GM19395 (cell line): ENCODE measurements around the gene ADAT2.

Source experiments
- ATAC-seq: cut with Tn5 transposase; IDR thresholded peaks from one replicate; pipeline ENCODE4 v1.9.1; 2021; ENCODE audit warnings: mild to moderate bottlenecking, moderate library complexity; ENCODE audit not compliant: unreplicated experiment

Gene ADAT2

GRCh38 chr6:143441680-143442545 is 8.6 kb downstream of the ADAT2 start:
- no peak for ATAC-seq

- ATAC-seq = no peak
Measured at GRCh38 chr6:143441010-143441409, 9.5 kb downstream of the ADAT2 start.

- ATAC-seq = no peak
Measured at GRCh38 chr6:143432588-143432987, 17.9 kb downstream of the ADAT2 start.

- no peak for ATAC-seq
Measured at GRCh38 chr6:143431226-143431625, 19.3 kb downstream of the ADAT2 start.

GRCh38 chr6:143429970-143430369 is 20.5 kb downstream of the ADAT2 start:
- no peak for ATAC-seq

GRCh38 chr6:143427109-143427817 is 23.2 kb downstream of the ADAT2 start:
- ATAC-seq = peak; percentile 100

GRCh38 chr6:143426026-143426425 is 24.5 kb downstream of the ADAT2 start:
- no peak for ATAC-seq

- ATAC-seq = no peak
Measured at GRCh38 chr6:143419526-143419925, 31.0 kb downstream of the ADAT2 start.

GRCh38 chr6:143414769-143415168 is 35.7 kb downstream of the ADAT2 start:
- no peak for ATAC-seq

- ATAC-seq = no peak
Measured at GRCh38 chr6:143410859-143411270, 39.6 kb downstream of the ADAT2 start.

- ATAC-seq = no peak
Measured at GRCh38 chr6:143408787-143409162, 41.7 kb downstream of the ADAT2 start.

GRCh38 chr6:143408151-143408786 is 42.2 kb downstream of the ADAT2 start:
- ATAC-seq = no peak

- peak; percentile 58 for ATAC-seq
Measured at GRCh38 chr6:143406673-143407072, 43.8 kb downstream of the ADAT2 start.

GRCh38 chr6:143405373-143406154 is 44.9 kb downstream of the ADAT2 start:
- no peak for ATAC-seq

- no peak for ATAC-seq
Measured at GRCh38 chr6:143402721-143403336, 47.7 kb downstream of the ADAT2 start.

GRCh38 chr6:143401636-143402370 is 48.7 kb downstream of the ADAT2 start:
- ATAC-seq = no peak

- ATAC-seq = no peak
Measured at GRCh38 chr6:143401068-143401446, 49.4 kb downstream of the ADAT2 start.

- no peak for ATAC-seq
Measured at GRCh38 chr6:143400258-143401067, 50.0 kb downstream of the ADAT2 start.

- no peak for ATAC-seq
Measured at GRCh38 chr6:143399775-143400174, 50.7 kb downstream of the ADAT2 start.
